Endothelial cell (in vitro differentiated cells): ENCODE measurements around the gene GNG12. TPM values are rescaled to one million over a fixed set of nuclear protein-coding genes. Genes with fewer than 3 reads are reported as not detected.

Experiments
- DNase-seq: peaks from one replicate; pipeline ENCODE4 v3.0.0; 2021; ENCODE audit warnings: low spot score
- H3K27ac Mint-ChIP-seq: one replicate; pipeline ENCODE4 v1.8.0; 2021; ENCODE audit warnings: mixed read lengths, inconsistent platforms; ENCODE audit not compliant: unreplicated experiment
- H3K27me3 Mint-ChIP-seq: one replicate; pipeline ENCODE4 v1.8.0; 2021; ENCODE audit warnings: mild to moderate bottlenecking, moderate library complexity, mixed read lengths, inconsistent platforms; ENCODE audit not compliant: unreplicated experiment
- H3K36me3 Mint-ChIP-seq: one replicate; pipeline ENCODE4 v1.8.0; 2021; ENCODE audit warnings: mild to moderate bottlenecking, low read depth, mixed read lengths, inconsistent platforms; ENCODE audit not compliant: unreplicated experiment
- H3K4me1 Mint-ChIP-seq: one replicate; pipeline ENCODE4 v1.8.0; 2021; ENCODE audit warnings: mild to moderate bottlenecking, mixed read lengths, inconsistent platforms; ENCODE audit not compliant: unreplicated experiment
- H3K4me3 Mint-ChIP-seq: one replicate; pipeline ENCODE4 v1.8.0; 2021; ENCODE audit warnings: mild to moderate bottlenecking, mixed read lengths, inconsistent platforms; ENCODE audit not compliant: unreplicated experiment
- H3K9me3 Mint-ChIP-seq: one replicate; pipeline ENCODE4 v1.8.0; 2021; ENCODE audit warnings: mixed read lengths, inconsistent platforms; ENCODE audit not compliant: unreplicated experiment
- CTCF ChIP-seq: fragments of 200-600 bp; sonication (generic); IDR thresholded peaks from one replicate; pipeline ENCODE4 v1.5.0; 2021; ENCODE audit warnings: antibody characterized with exemption; ENCODE audit not compliant: unreplicated experiment
- total RNA-seq: library from RNA; stranded (reverse); fragmentation: NEBNext Ultra II Directional; extraction: Animal tissue kit (Norgen Biotek cat#: 25700); gene quantifications from one replicate; pipeline ENCODE4 v1.2.1, GENCODE V29; 2021; ENCODE audit not compliant: unreplicated experiment

The GNG12 gene
- total RNA-seq, 1 donor from 2014 or later: 26.2 TPM

GRCh38 chr1:67745875-67746698, 87.2 kb downstream of the GNG12 start:
- Mint-ChIP-seq H3K27ac (no peak overlapping the region), H3K4me1 (peaks cover 28% of the 10 kb centered on the region), H3K36me3 (no peaks in the 10 kb centered on the region), H3K4me3 (no peak overlapping the region), H3K27me3 (no peaks in the 10 kb centered on the region), H3K9me3 (no peaks in the 10 kb centered on the region)
- DNase-seq: no peak
- no peak for TF ChIP-seq CTCF

GRCh38 chr1:67743072-67743725, 90.1 kb downstream of the GNG12 start:
- Mint-ChIP-seq H3K27ac (no peak overlapping the region), H3K4me3 (no peak overlapping the region), H3K36me3 (no peaks in the 10 kb centered on the region), H3K4me1 (peaks cover 12% of the 10 kb centered on the region), H3K27me3 (peaks cover 2% of the 10 kb centered on the region), H3K9me3 (no peaks in the 10 kb centered on the region)
- no peak for TF ChIP-seq CTCF
- no peak for DNase-seq

- Mint-ChIP-seq H3K27ac (no peak overlapping the region), H3K27me3 (peaks cover 2% of the 10 kb centered on the region), H3K9me3 (no peaks in the 10 kb centered on the region), H3K36me3 (no peaks in the 10 kb centered on the region), H3K4me3 (no peak overlapping the region), H3K4me1 (peaks cover 9% of the 10 kb centered on the region)
- no peak for TF ChIP-seq CTCF
- no peak for DNase-seq
These were observed 91.5 kb downstream of the GNG12 start for GRCh38 chr1:67741736-67742135.

- H3K9me3 Mint-ChIP-seq: no peaks in the 10 kb centered on the region
- no peaks in the 10 kb centered on the region for H3K36me3 Mint-ChIP-seq
- peaks cover 2% of the 10 kb centered on the region for H3K27me3 Mint-ChIP-seq
- H3K4me1 Mint-ChIP-seq: peaks cover 11% of the 10 kb centered on the region
- TF ChIP-seq CTCF: no peak
- H3K4me3 Mint-ChIP-seq: no peak overlapping the region
- no peak for DNase-seq
- no peak overlapping the region for H3K27ac Mint-ChIP-seq
These were observed 92.1 kb downstream of the GNG12 start for GRCh38 chr1:67741121-67741520.

- H3K27ac Mint-ChIP-seq: no peak overlapping the region
These were observed 92.7 kb downstream of the GNG12 start for GRCh38 chr1:67740543-67740942.

More at GRCh38 chr1:67740543-67740942, 92.7 kb downstream of the GNG12 start:
- Mint-ChIP-seq H3K4me1 (peaks cover 17% of the 10 kb centered on the region), H3K9me3 (no peaks in the 10 kb centered on the region), H3K4me3 (no peak overlapping the region), H3K36me3 (no peaks in the 10 kb centered on the region), H3K27me3 (peaks cover 2% of the 10 kb centered on the region)
- no peak for TF ChIP-seq CTCF
- DNase-seq: no peak
